Measurements from ENCODE around the gene PROM1.

Gene PROM1

DNA sequence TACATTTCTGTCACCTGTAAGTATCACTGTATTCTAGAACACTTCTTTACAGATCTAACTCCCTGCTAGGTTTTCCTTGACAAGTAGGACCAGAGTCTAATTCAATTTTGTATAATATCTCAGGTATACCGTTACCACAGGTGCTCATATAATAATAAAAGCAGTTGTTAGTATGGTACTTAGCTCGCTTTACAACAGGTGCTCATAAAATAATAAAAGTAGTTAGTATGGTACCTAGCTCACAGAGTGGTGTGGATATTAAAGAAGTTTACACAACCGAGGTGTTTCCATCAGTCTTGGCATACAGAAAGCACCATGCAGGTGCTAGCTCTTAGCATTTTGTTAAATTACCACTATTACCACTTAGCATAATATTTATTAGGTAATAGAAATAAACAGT, 88.0 kb downstream of the PROM1 start:
- no peak for TF ChIP-seq CTCF (conservative IDR thresholded peaks at IDR 0.05; ENCODE audit: low read depth, low read length)
- DNase-seq (ENCODE audit: low read depth) = no peak
- no peak overlapping the region for H3K4me3 ChIP-seq (ENCODE audit: low read depth, low read length)

GRCh38 chr4:15992167-15992485, 91.7 kb downstream of the PROM1 start:
- DNase-seq (ENCODE audit: low read depth) = no peak
- TF ChIP-seq CTCF (conservative IDR thresholded peaks at IDR 0.05; ENCODE audit: low read depth, low read length) = no peak
- no peak overlapping the region for H3K4me3 ChIP-seq (ENCODE audit: low read depth, low read length)

DNA sequence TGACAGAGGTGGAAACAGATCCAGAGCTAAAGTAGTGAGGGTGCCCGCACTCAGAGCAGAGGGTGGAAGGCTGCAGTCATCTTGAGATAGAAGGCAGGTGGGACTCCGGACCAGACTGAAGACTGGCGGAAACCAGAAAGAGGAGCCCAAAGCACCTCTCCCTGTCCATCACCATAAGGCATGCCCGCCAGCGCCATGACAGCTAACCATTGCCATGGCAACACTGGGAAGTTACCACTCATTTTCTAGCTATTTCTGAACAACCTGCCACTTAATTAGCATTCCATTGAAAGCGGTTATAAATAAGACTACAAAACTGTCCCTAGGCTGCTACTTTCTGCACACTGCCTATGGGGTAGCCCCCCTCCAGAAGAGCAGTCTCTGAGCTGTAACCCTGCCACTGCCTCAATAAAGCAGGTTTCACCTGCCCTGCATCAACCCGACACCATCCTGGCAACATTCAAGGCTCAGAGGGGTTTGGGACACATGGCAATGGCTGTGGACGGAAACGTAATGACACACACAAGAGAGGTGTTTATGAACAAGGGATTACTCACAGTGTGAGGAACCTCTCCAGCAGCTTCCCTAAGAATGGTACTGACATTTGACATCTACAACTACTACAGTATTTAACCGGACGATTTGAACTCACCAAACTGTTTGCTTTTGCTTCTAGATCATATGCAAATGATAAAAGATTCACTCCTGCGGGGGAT, 93.1 kb downstream of the PROM1 start:
- DNase-seq (ENCODE audit: low read depth) = no peak
- no peak overlapping the region for H3K4me3 ChIP-seq (ENCODE audit: low read depth, low read length)
- TF ChIP-seq CTCF (conservative IDR thresholded peaks at IDR 0.05; ENCODE audit: low read depth, low read length) = no peak

- H3K4me3 ChIP-seq (ENCODE audit: low read depth, low read length) = no peak overlapping the region
- TF ChIP-seq CTCF (conservative IDR thresholded peaks at IDR 0.05; ENCODE audit: low read depth, low read length) = no peak
- no peak for DNase-seq (ENCODE audit: low read depth)
Measured at GRCh38 chr4:15989424-15989823, 94.4 kb downstream of the PROM1 start.

DNA sequence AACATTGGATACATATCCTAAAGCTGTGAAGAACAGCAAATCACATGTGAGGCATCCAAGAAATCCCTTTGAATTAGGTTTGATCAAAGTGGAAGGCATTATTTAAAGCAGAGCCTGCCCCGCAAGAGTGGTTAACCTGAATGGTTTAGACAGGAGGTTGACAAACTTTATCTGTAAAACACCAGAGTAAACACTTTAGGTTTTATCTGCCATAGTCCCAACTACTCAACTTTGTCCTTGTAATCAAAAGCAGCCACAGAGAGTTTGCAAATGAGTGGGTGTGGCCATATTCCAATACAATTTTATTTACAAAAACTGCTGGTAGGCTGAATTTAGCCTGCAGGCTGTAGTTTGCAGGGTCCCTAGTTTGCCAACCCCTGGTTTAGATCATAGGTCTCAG, 95.6 kb downstream of the PROM1 start:
- TF ChIP-seq CTCF (conservative IDR thresholded peaks at IDR 0.05; ENCODE audit: low read depth, low read length) = no peak
- no peak overlapping the region for H3K4me3 ChIP-seq (ENCODE audit: low read depth, low read length)
- no peak for DNase-seq (ENCODE audit: low read depth)

- no peak overlapping the region for H3K4me3 ChIP-seq (ENCODE audit: low read depth, low read length)
- DNase-seq (ENCODE audit: low read depth) = no peak
- no peak for TF ChIP-seq CTCF (conservative IDR thresholded peaks at IDR 0.05; ENCODE audit: low read depth, low read length)
Measured at GRCh38 chr4:15986907-15987306, 96.9 kb downstream of the PROM1 start.

DNA sequence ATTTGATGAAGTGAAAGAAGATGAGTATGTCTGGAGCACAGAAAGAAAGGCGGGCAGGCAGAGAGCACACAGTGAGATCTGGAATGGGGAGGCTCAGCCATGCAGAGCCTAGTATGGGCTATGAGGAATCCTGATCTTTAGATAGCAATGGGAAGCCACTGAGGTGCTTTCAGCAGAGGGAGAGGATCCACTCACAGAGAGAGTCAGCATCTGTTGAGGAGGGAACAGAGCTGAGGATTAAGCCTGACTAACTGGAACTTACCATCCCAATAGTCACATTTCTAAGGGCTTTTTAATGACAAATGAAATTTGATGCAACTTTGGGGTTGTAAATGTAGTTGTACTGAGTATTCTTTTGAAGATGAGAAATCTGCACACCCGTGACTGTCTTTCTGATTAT, 100.2 kb downstream of the PROM1 start:
- no peak for TF ChIP-seq CTCF (conservative IDR thresholded peaks at IDR 0.05; ENCODE audit: low read depth, low read length)
- H3K4me3 ChIP-seq (ENCODE audit: low read depth, low read length) = no peak overlapping the region
- DNase-seq (ENCODE audit: low read depth) = peak; percentile 14

Data from choroid plexus epithelial cell (primary cell).